Uterus (tissue), 2 donors: ENCODE results near the gene CHST9.

Experiments
- POLR2A ChIP-seq, 2 donors: fragments of 450-650 bp; IDR thresholded peaks; one replicate each; pipeline ENCODE4 v1.6.1; 2016; ENCODE audit warnings: antibody characterized with exemption in 2 of 2, mild to moderate bottlenecking in 1 of 2, moderate library complexity in 1 of 2
- TF ChIP-seq, protein P1 (sequence below), 4 experiments: fragments of 200-600 bp in 2 of 4; fragments of 450-650 bp in 2 of 4; sonication (generic) in 2 of 4; IDR thresholded peaks; one replicate each; pipeline ENCODE4 v1.5.1; 2016 to 2019; ENCODE audit warnings: antibody characterized with exemption in 4 of 4, mild to moderate bottlenecking in 2 of 4, moderate library complexity in 1 of 4

GRCh38 chr18:27045342-27045741, 139.8 kb downstream of the CHST9 start:
- TF ChIP-seq, protein P1, sequence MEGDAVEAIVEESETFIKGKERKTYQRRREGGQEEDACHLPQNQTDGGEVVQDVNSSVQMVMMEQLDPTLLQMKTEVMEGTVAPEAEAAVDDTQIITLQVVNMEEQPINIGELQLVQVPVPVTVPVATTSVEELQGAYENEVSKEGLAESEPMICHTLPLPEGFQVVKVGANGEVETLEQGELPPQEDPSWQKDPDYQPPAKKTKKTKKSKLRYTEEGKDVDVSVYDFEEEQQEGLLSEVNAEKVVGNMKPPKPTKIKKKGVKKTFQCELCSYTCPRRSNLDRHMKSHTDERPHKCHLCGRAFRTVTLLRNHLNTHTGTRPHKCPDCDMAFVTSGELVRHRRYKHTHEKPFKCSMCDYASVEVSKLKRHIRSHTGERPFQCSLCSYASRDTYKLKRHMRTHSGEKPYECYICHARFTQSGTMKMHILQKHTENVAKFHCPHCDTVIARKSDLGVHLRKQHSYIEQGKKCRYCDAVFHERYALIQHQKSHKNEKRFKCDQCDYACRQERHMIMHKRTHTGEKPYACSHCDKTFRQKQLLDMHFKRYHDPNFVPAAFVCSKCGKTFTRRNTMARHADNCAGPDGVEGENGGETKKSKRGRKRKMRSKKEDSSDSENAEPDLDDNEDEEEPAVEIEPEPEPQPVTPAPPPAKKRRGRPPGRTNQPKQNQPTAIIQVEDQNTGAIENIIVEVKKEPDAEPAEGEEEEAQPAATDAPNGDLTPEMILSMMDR (IDR thresholded peaks at IDR 0.05): no peak
- no peak for TF ChIP-seq POLR2A (IDR thresholded peaks at IDR 0.05)
